HepG2 (cell line): ENCODE measurements around the gene TXNL4B. TPM values are rescaled to one million over a fixed set of nuclear protein-coding genes. Genes with fewer than 3 reads are reported as not detected.

Source experiments
- ARID4A ChIP-seq: sonication (generic); formaldehyde crosslinking; IDR thresholded peaks from 2 replicates; pipeline ENCODE4 v1.5.0; 2020; ENCODE audit warnings: mild to moderate bottlenecking, missing genetic modification reagents, borderline replicate concordance
- ELF3 ChIP-seq: IDR thresholded peaks from 2 replicates; pipeline ENCODE4 v1.6.1; 2016; ENCODE audit warnings: missing genetic modification reagents, missing compliant biosample characterization
- ETV5 ChIP-seq: IDR thresholded peaks from 2 replicates; pipeline ENCODE4 v1.6.1; 2018; ENCODE audit warnings: missing biosample characterization, missing genetic modification reagents, inconsistent platforms, borderline replicate concordance
- FOSL2 ChIP-seq: sonication (generic); formaldehyde crosslinking; IDR thresholded peaks from 2 replicates; pipeline ENCODE4 v1.4.0; 2020; ENCODE audit warnings: missing genetic modification reagents
- HNF4A ChIP-seq: sonication (generic); formaldehyde crosslinking; IDR thresholded peaks from 2 replicates; pipeline ENCODE4 v1.4.0; 2020; ENCODE audit warnings: missing genetic modification reagents
- MED1 ChIP-seq: sonication (generic); formaldehyde crosslinking; IDR thresholded peaks from 2 replicates; pipeline ENCODE4 v1.4.0; 2020; ENCODE audit warnings: missing genetic modification reagents
- NR3C1 ChIP-seq: sonication (generic); formaldehyde crosslinking; IDR thresholded peaks from 2 replicates; pipeline ENCODE4 v1.4.0; 2020; ENCODE audit warnings: missing genetic modification reagents
- ONECUT2 ChIP-seq: sonication (generic); formaldehyde crosslinking; IDR thresholded peaks from 2 replicates; pipeline ENCODE4 v1.4.0; 2020; ENCODE audit warnings: missing genetic modification reagents
- PHF20 ChIP-seq: sonication (generic); formaldehyde crosslinking; IDR thresholded peaks from 2 replicates; pipeline ENCODE4 v1.5.0; 2020; ENCODE audit warnings: mild to moderate bottlenecking, missing genetic modification reagents
- PHF8 ChIP-seq: sonication (generic); formaldehyde crosslinking; IDR thresholded peaks from 2 replicates; pipeline ENCODE4 v1.5.0; 2020; ENCODE audit warnings: missing genetic modification reagents
- RARA ChIP-seq: IDR thresholded peaks from 2 replicates; pipeline ENCODE4 v1.6.1; 2016; ENCODE audit warnings: missing genetic modification reagents, missing compliant biosample characterization
- RFX1 ChIP-seq: fragments of 450-650 bp; IDR thresholded peaks from 2 replicates; pipeline ENCODE4 v1.6.1; 2017
- RFX3 ChIP-seq: IDR thresholded peaks from 2 replicates; pipeline ENCODE4 v1.6.1; 2016; ENCODE audit warnings: missing biosample characterization, missing genetic modification reagents
- RXRB ChIP-seq: IDR thresholded peaks from 2 replicates; pipeline ENCODE4 v1.6.1; 2016; ENCODE audit warnings: borderline replicate concordance, missing genetic modification reagents, missing compliant biosample characterization
- SAFB2 ChIP-seq: sonication (generic); formaldehyde crosslinking; IDR thresholded peaks from 2 replicates; pipeline ENCODE4 v1.5.1; 2020; ENCODE audit warnings: missing genetic modification reagents, low read depth, mild to moderate bottlenecking, borderline replicate concordance
- SAP130 ChIP-seq: IDR thresholded peaks from 2 replicates; pipeline ENCODE4 v1.6.1; 2016; ENCODE audit warnings: low read depth
- ZBTB39 ChIP-seq: sonication (generic); formaldehyde crosslinking; IDR thresholded peaks from 2 replicates; pipeline ENCODE4 v1.5.0; 2020; ENCODE audit warnings: missing genetic modification reagents
- ZFP37 ChIP-seq: sonication (generic); formaldehyde crosslinking; IDR thresholded peaks from 2 replicates; pipeline ENCODE4 v1.4.0; 2020; ENCODE audit warnings: missing genetic modification reagents, borderline replicate concordance
- ZNF230 ChIP-seq: sonication (generic); formaldehyde crosslinking; IDR thresholded peaks from 2 replicates; pipeline ENCODE4 v1.4.0; 2020; ENCODE audit warnings: mild to moderate bottlenecking, missing genetic modification reagents
- ZNF333 ChIP-seq: sonication (generic); formaldehyde crosslinking; IDR thresholded peaks from 2 replicates; pipeline ENCODE4 v1.4.0; 2020; ENCODE audit warnings: mild to moderate bottlenecking, missing genetic modification reagents, borderline replicate concordance
- ZNF431 ChIP-seq: sonication (generic); formaldehyde crosslinking; IDR thresholded peaks from 2 replicates; pipeline ENCODE4 v1.9.0; 2022; ENCODE audit warnings: missing genetic modification reagents, low read depth, mild to moderate bottlenecking, borderline replicate concordance
- ZNF44 ChIP-seq: sonication (generic); formaldehyde crosslinking; IDR thresholded peaks from 2 replicates; pipeline ENCODE4 v1.5.1; 2020; ENCODE audit warnings: mild to moderate bottlenecking, missing genetic modification reagents
- ZNF580 ChIP-seq: IDR thresholded peaks from 2 replicates; pipeline ENCODE4 v1.6.1; 2016; ENCODE audit warnings: low read depth, borderline replicate concordance
- polyA plus RNA-seq, 8 experiments: library from polyadenylated mRNA; depleted of rRNA in 3 of 8; stranded (reverse) in 7 of 8; unstranded in 1 of 8; fragments of >200 nt; fragmentation: Illumina TruSeq in 4 of 8; extraction: Trizol in 4 of 8; gene quantifications; 2 replicates each; pipeline versions ENCODE4 v1.2.1 to v1.2.3, GENCODE V29; 2011 to 2016; ENCODE audit warnings: low read depth in 4 of 8, missing spikeins in 1 of 8, mixed read lengths in 1 of 8; ENCODE audit not compliant: insufficient read depth in 1 of 8
- total RNA-seq, 5 experiments: library from RNA; depleted of rRNA; stranded (reverse); fragments of >200 nt; fragmentation: Illumina TruSeq; extraction: Trizol; gene quantifications; 2 replicates each; pipeline ENCODE4 v1.2.3, GENCODE V29; 2016; ENCODE audit warnings: low read depth in 1 of 5

Gene TXNL4B
- total and polyA plus RNA-seq, 2 of the 13 experiments (the other 11 are each of a cell fraction or from before 2014, with no cell fraction given) = 17.4 to 18.3 TPM

- TF ChIP-seq ZBTB39 (0 out of 2 replicates have a peak, but pooled peaks have one; percentile 43), RFX3 (CRISPR knock-in tag) (no peak), ETV5 (peak; percentile 87), FOSL2 (CRISPR knock-in tag) (no peak), ZFP37 (0 out of 2 replicates have a peak, but pooled peaks have one; percentile 41), RFX1 (no peak), ARID4A (peak; percentile 29; the same call in 1 of the 2 replicates), RARA (CRISPR knock-in tag) (peak; percentile 16; the same call in 1 of the 2 replicates), ELF3 (CRISPR knock-in tag) (peak; percentile 23; the same call in 1 of the 2 replicates), PHF20 (peak; percentile 68; the same call in 1 of the 2 replicates), ZNF580 (CRISPR knock-in tag) (peak; percentile 14; the same call in 1 of the 2 replicates), NR3C1 (CRISPR knock-in tag) (no peak), ZNF44 (CRISPR knock-in tag) (0 out of 2 replicates have a peak, but pooled peaks have one; percentile 24), ONECUT2 (CRISPR knock-in tag) (peak; percentile 37; the same call in 1 of the 2 replicates), PHF8 (CRISPR knock-in tag) (0 out of 2 replicates have a peak, but pooled peaks have one; percentile 16), RXRB (CRISPR knock-in tag) (0 out of 2 replicates have a peak, but pooled peaks have one; percentile 19), SAP130 (CRISPR knock-in tag) (peak; percentile 37), SAFB2 (CRISPR knock-in tag) (peak; percentile 83), ZNF230 (CRISPR knock-in tag) (peak; percentile 43; the same call in 1 of the 2 replicates), HNF4A (CRISPR knock-in tag) (peak; percentile 72), ZNF431 (0 out of 2 replicates have a peak, but pooled peaks have one; percentile 17), MED1 (CRISPR knock-in tag) (peak; percentile 41; the same call in 1 of the 2 replicates), ZNF333 (CRISPR knock-in tag) (0 out of 2 replicates have a peak, but pooled peaks have one; percentile 16)
Observed at GRCh38 chr16:72124761-72125634, 31.6 kb upstream of the TXNL4B start (continued).
